ENCODE data around the gene FAHD1.

FAHD1 gene

DNA sequence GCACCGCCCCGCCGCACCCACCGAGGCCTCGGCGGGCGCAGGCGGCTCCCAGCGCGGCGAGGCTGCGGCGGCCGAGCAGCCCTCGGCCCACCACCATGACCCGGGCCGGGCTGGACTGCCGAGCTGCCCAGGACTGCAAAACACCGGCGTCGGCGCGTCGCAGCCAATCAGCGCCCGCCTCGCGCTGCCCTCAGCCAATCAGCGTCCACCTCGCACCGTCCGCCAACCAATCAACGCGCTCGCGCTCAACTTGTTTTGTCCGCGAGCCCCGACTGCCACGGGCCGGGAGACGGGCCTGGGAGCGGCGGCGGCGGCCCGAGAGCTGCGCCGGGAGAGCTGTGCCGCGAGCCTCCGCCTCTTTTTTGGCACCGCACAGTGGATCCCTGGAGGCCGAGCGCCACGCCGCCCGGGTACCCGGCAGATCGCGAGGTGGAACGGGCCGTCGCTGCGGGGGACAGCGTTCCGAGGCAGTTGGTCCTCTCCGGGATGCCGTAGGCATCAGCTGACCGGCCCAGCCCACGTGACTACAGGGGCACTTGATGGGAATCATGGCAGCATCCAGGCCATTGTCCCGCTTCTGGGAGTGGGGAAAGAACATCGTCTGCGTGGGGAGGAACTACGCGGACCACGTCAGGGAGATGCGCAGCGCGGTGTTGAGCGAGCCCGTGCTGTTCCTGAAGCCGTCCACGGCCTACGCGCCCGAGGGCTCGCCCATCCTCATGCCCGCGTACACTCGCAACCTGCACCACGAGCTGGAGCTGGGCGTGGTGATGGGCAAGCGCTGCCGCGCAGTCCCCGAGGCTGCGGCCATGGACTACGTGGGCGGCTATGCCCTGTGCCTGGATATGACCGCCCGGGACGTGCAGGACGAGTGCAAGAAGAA is at the start of gene FAHD1, which contains the start of gene HAGH:
FAHD1 (plus strand) TSS at position 516 of the 883 bp plus-strand sequence; CDS start at position 549, 33 bp downstream.
HAGH (minus strand) TSS at position 135 of the 883 bp plus-strand sequence; CDS start at position 97, 38 bp downstream.
- peak; percentile 84 for DNase-seq (ENCODE audit: low read depth, low spot score)

GRCh38 chr16:1777375-1778199 is 49.4 kb upstream of the FAHD1 start:
- DNase-seq (ENCODE audit: low read depth, low spot score), result no peak

- peak; percentile 65 for DNase-seq (ENCODE audit: low read depth, low spot score)
These were observed 48.5 kb upstream of the FAHD1 start for GRCh38 chr16:1778200-1779179.

DNA sequence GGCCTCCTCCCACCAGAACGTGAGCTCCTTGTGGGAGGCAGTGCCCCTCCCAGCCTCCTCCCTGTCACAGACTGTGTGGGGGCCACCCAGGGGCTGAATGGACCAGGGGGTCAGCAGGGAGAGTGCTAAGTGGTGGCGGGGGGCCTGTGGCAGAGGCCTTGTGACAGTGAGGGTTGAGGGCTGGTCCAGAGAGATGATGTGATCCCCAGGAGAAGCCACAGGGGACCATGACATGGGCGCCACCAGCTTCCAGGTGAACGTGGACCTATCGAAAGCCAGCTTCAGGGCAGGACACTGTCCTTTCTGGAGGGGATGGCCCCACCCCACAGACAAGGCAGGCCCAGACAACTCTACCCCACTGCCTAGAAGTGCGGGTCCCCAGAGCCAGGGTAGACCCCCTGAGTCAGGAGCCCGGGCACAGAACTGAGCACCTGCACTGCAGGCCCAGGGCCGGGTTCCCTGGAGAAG is 47.7 kb upstream of the FAHD1 start:
- DNase-seq (ENCODE audit: low read depth, low spot score), result no peak

- DNase-seq (ENCODE audit: low read depth, low spot score), result no peak
These were observed 47.0 kb upstream of the FAHD1 start for GRCh38 chr16:1779741-1780676.

- DNase-seq (ENCODE audit: low read depth, low spot score), result no peak
These were observed 46.3 kb upstream of the FAHD1 start for GRCh38 chr16:1780677-1781072.

DNA sequence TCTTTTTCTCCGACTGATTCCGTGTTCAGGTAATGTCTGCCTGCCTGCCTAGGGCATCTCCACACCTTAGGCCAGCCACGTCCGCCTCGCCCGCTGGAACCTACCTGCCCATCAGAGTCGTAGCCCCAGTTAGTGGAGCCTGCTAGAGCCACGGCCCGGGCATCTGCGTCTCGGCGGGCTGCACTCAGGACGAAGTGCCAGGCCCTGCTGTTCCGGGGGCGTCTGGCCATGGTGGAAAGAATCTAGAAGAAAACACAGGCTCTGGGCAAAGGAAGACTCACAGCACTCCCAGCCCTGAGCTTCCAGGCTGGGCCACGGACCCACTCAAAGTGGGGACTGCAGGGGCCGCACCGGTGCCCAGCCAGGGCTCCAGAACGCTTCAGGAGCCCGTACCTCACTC is 45.8 kb upstream of the FAHD1 start:
- DNase-seq (ENCODE audit: low read depth, low spot score), result no peak

DNA sequence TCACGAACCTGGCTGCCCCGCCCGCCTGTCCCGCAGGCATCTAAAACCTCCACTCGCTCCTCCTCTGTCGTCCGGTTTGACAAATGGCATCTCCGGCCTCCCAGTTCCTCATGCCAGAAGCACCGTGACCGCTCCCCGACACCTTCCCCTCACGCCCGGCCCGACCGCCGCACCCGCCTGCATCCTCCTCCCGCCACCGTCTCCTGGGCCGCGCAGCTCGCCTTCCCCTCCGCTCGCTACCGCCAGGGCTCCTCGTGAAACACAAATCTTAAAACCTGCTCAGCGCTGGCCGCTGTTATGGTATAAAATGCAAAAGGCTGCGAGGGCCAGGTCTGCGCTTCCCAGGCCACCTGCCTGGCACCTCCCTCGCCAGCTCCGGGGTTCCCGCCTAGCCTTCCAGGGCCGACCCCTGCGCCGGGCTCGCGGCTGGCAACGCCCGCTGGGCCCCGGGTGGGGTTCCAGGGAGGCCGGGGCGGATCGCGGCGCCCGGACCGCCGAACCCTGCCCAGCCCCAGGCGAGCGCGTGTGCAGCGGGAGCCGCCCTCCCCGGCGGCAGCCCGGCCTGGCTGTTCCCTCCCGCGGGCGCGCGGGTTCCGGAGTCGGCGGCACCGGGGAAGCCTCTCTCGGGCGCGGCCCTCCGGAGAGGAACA is 45.1 kb upstream of the FAHD1 start:
- no peak for DNase-seq (ENCODE audit: low read depth, low spot score)

GRCh38 chr16:1782408-1783264 is 44.4 kb upstream of the FAHD1 start, which contains the start of the genes NUBP2 and SPSB3:
NUBP2 (plus strand) TSS chr16:1782960; CDS start chr16:1783021, 61 bp downstream.
SPSB3 (minus strand) TSS chr16:1782571; CDS start chr16:1781483, 1,088 bp downstream.
- DNase-seq (ENCODE audit: low read depth, low spot score), result peak; percentile 99

DNA sequence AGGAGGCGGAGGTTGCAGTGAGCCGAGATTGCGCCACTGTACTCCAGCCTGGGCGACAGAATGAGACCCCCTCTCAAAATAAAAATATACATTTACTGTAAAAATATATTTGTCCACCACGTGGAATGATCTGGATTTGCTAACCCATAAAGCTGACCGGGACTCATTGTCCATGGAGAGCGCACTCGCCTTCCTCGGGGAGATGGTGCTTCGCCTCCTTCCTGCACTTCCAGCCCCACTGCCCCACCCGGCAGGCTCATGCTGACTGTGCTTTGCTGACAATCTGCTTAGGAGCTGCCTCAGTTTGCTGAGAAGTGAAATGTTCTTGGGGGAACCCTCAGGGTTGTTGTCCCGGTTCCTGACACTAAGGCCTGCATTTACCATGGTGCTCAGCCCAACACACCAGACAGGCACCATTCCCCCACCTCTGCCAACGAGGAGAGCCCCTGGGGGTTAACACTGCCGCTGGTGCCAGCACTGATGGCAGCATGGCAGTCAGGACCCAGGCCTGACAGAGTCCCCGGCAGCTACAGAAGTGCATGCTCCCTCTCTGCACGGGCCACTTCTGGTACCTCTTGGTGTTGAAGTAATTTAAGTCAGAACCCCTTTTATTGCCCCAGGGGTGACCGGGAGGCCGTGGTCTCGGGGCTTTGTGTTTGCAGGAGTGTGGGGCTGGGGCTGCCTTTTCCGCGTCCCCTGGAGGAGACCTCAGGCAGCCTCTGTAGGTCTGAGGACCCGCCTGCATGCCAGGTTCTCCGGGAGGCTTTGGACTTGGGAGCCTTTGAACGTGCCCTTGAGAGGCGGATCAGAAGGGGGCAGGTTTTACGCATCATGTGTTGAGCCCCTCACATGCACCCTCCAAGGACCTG is 41.8 kb upstream of the FAHD1 start:
- no peak for DNase-seq (ENCODE audit: low read depth, low spot score)

DNA sequence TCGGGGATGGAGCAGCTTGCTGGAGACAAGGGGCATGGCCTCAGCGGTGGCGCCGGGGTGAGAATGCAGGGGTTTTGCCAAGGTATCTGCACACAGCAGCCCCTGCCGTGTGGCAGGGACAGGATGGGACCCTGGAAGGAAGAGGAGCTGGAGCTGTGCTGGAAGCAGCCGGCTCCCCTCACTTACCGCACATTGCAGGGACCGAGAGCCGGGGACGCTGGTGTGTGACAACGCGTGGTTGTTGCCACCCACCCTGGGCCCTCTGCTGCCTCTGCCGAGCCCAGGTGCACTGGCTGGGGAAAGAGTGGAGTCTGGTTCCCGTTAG is 41.2 kb upstream of the FAHD1 start:
- no peak for DNase-seq (ENCODE audit: low read depth, low spot score)

- DNase-seq (ENCODE audit: low read depth, low spot score), result no peak
These were observed 40.6 kb upstream of the FAHD1 start for GRCh38 chr16:1786242-1787055.

DNA sequence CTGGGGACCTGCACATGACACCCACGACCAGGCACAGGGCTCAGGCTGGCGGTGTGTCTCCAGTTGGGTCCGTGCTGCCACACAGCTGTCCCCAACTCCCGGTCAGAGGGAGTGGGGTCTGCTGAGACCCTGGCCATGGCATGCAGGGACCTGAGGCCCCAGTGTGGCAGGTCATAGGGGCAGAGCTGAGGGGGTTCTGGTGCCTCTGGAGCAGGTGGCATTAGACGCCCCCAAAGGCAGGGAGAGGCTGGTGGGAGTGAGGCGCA is 40.0 kb upstream of the FAHD1 start:
- no peak for DNase-seq (ENCODE audit: low read depth, low spot score)

- no peak for DNase-seq (ENCODE audit: low read depth, low spot score)
These were observed 39.5 kb upstream of the FAHD1 start for GRCh38 chr16:1787322-1788094.

DNA sequence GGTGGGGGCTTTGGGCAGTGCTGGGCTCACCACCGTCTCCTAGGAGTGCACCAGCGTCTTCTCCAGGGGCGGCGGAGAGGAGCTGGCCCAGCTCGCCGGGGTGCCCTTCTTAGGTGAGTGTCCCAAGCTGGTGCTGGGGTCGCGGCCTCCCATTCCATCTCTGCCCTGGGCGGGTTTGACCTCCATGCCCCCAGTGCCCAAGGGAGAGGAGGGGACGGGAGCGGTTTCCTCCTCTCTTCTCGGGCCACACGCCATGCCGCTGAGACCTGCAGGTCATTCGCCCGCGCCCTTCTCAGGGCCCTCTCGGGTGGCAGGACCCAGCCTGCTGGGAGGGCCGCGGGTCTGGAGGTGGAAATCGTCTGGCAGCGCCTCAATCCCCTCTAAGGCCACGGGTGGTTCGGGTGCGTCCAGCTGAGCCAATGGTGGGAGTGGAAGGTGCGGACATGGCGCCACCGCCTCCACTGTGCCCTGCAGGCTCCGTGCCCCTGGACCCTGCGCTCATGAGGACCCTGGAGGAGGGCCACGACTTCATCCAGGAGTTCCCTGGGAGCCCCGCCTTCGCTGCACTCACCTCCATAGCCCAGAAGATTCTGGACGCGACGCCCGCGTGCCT is 38.8 kb upstream of the FAHD1 start:
- no peak for DNase-seq (ENCODE audit: low read depth, low spot score)

- DNase-seq (ENCODE audit: low read depth, low spot score), result no peak
These were observed 38.3 kb upstream of the FAHD1 start for GRCh38 chr16:1788708-1789100.
